Stimulated activated CD4-positive, alpha-beta T cell treated with anti-CD3 and anti-CD28 coated beads, Interleukin-2, amount 100 ng/mL, for 24 hours (primary cell): ENCODE measurements around the gene RNF150.
"Not testable (repeated sequence)": the region's sequence is repeated elsewhere in the genome, so short reads cannot be mapped to it uniquely, and the experiment has no call there.

ENCODE experiments used
- DNase-seq, 2 donors: peaks; one replicate each; pipeline ENCODE4 v3.0.0-alpha.2; 2020

The RNF150 gene

DNA sequence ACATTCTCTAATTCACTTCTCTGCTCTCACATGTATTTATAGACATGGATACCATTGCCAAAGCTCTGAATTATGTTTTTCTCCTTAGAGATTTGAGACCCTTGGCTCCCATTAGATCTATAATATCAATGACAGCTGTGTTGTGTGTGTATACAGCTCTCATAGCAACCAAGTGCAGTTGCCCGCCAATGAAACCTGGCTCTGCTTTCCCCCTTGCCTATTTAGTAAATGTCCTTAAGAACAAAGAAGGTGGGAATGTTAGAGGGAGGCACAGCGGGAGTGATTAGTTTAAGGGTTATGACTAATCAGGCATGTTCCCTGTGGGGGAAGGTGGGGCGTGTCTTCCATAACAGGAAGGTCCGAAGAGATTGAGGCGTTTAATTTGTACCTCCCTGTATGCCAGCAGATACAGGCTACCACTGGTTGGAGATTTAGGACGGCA lies 276.6 kb downstream of the RNF150 start:
- no peak for DNase-seq

DNA sequence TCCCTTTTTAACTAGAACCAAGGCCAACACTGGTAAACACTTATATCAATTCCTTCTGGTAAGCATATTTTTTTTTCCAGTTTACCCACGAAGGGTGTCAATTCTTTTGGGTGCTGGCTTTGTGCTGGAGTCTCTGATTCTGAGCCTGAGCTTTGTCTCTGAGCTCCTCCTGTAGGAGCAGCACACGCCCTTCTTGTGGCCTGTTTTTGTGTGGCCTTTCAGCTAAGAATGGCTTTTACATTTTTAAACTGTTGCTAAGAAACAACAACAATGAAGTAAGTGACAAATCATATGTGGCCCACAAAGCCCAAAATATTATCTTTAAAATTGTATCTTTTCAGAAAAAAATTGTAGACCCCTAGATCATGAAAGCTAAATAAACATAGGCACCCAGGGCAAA lies 279.1 kb downstream of the RNF150 start:
- DNase-seq = no peak

DNA sequence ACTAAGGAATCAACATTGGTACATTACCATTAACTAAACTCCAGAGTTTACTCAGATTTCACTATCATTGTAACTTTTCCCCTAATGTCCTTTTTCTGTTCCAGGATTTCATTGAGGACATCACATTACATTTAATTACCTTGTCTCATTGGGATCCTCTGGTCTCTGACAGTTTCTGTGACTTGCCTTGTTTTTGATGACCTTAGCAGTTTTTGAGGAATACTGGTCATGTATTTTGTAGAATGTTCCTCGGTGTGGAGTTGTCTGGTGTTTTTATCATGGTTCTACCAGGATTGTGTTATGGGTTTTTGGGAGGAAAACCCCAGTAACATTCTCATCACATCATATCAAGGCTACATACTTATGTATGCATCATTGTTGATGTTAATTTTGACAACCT lies 281.5 kb downstream of the RNF150 start:
- no peak for DNase-seq

DNA sequence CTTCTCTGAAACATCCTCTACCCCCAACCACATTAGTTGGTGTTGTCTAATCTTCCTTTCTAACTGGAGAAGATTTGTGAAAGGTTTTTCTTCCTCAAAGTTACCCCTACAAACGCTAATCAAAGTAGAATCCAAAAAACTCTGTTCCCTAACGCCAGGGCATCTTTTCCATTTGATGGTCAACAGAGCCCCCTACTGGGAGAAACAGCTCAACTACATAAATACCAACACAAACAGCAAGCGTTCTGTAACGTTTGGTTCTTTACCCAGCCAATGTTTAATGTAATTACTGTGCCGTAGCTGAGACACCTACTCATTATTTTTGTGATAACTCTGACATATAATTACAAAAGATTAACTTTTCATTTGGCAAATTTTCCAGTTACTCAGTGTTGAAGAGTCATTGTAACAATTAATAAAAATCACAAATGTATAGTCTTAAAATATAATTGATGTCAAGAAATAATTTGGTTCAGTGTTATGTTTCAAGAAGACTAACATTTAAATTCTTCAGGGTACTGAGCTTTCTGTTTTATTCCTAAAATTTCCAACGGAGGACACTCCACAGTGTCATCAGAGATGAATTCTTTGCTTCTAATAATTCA lies 282.1 kb downstream of the RNF150 start:
- no peak for DNase-seq

DNA sequence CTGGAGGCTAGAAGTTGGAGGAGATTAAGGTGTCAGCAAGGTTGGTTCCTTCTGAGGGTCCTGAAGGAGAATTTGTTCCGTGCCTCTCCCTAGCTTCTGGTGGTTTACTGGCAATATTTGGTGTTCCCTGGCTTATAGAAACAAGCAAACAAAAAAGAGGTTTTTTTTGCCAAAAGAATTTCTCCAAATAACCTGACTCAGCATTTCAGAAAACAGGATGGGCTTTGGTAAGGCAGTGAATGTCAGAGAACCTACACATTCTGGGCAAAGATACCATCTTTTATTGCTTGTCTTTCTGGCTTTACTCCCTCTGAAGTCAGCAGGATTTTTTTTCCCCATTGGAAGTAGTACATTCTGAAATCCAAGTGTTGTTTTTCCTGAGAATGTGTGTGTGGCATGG lies 283.7 kb downstream of the RNF150 start:
- no peak for DNase-seq

DNA sequence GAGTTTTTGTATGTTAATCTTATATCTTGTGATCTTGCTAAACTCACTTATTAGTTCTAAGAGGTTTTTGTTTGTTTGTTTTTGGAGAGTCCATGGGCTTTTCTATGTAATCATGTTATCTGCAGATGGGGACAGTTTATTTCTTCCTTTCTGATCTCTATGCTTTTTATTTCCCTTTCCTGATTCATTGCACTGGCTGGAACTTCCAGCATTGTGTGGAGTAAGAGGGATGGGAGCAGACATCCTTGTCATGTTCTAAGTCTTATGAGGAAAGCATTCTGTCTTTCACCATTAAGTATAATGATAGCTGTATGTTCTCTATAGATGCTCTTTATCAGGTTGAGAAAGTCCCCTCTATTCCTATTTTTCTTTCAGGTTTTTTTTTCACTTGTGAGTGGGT lies 286.5 kb downstream of the RNF150 start:
- no peak for DNase-seq

DNA sequence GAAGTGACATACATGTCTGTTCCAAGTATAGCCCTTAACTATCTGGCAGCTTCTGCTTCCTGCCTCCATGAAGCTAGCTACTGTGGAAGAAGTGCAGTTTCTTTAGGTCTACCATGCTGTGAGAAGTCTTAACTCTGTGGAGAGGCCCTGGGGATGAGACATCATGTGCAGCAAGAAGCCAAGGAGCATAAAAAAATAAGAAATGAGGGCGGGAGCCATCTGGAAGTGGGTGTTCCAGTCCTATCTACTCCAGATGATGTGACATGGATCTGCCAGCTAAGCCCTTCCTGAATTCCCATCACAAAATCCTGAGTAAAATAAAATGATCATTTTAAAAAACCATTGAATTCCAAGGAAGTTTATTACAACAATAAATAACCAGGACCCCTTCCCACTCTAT lies 289.2 kb downstream of the RNF150 start:
- no peak for DNase-seq

DNA sequence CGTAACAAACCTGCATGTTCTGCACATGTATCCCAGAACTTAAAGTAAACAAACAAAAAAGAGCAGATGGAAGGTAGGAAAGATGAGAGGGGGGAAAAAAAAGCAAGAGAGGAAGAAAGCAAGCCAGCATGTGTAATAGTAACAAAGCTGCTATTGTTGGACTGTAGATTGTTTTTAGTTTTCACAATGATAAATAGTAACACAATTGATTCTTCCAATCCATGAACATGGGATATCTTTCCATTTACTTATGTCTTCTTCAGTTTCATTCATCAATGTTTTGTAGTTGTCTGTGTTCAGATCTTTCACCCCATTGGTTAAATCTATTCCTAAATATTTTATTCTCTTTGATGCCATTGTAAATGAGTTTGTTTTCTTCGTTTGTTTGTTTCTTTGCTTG lies 292.1 kb downstream of the RNF150 start:
- DNase-seq = no peak

DNA sequence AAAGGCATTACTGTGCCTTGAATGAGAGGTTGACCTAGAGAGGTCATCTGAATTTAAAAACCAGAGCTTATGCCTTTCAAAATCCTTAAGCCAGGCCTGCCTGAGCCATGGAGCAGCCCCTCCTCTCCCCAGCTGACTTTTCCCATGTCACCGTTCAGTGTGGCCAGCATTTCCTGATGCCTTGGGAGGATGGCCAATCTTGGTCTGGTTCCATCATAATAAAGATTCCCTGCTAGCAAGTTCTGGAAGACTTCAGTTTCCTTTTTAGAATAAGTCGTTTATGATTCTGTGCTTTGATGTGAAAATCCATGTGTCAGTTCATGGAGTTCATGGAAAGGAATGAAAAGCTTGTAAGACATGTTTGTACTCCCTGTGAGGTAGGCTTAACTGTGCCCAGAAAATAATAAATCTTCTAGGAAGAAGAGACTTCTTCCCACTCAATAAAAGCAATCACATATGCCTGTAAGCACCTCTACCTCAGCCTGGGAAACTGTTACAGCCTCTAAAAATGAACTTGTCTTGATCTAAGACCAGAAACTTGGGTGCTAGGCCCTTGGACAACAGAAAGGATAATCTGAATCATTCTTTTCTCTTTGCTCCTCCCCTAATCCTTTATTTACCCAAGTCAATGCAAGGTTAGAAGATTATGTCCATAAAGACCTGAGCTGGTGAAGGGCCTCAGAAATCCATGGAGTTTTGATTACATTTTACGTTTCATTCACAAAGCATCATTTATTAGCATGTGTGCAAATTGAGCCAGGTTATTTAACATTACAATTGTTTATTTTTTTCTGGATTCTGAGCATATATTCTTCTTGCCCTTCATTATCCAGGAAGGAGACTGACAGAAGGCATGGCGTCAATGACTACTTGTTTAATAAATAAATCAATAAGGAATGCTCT lies 293.1 kb downstream of the RNF150 start:
- no peak for DNase-seq

DNA sequence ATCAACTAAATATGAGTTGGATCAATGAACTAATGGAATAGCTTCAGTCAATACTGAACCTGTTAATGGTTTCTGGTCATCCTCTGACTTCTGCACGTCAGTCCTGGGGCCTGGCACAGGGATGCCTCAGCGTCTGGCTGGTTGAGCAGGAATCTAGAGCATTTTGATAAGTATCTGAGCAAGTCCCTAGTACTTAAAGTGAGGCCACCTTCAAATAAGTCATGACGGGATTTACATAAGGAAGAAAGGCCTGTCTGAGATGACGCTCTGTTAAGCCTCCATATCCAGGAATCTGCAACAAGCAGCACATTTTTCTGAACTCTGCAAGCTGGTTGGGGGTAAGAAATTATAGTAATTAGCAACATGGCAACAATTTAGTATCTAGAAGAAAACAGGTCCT lies 293.9 kb downstream of the RNF150 start:
- no peak for DNase-seq

DNA sequence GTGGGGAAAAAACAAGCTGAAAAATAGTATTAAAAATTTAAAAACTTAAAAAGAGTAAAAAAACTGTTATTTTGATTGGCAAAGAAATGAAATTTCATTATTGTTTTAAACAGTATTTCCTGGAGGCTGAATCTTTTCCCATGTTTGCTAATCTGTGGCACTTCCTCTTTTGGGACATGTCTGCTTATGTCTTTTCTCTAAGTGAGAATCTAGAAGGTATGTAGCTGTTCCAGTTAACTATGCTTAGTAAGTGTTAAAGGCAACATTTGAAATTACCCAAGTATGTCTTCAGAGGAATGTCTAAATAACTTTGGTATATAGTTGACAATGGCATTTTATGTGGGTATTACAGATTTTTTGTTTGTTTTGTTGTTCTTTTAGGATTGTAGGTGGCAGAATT lies 295.5 kb downstream of the RNF150 start:
- no peak for DNase-seq

DNA sequence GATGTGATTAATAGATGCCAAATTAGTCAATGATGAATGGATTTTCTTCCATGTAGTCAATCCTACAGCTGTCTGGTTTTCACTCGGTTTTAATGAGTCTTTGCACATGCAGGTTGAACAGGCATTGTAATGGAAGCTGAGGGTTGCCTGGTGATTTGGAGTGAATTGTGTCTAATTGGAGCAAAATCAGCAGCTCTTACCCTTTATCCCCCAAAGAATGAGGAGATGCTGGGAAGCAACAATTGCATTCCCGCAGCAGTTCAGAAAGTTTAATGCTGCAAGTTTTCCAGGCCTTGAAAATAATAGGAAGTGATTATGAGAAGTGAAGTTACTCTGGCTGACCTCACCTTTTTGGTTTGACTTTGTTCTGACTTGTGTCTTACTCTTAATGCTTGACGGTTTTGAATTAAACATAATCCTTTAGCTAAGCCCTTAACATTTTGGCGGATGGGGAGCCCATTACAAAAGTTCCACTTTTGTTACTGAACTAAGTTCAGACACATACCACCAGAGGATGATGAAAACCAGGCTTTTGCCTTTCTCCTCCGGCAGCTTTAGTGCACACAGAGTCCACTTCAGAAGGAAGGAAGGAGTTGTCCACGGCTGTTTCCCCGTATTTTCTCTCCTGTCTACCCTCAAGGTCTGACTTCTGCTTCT lies 298.3 kb downstream of the RNF150 start:
- no peak for DNase-seq

DNA sequence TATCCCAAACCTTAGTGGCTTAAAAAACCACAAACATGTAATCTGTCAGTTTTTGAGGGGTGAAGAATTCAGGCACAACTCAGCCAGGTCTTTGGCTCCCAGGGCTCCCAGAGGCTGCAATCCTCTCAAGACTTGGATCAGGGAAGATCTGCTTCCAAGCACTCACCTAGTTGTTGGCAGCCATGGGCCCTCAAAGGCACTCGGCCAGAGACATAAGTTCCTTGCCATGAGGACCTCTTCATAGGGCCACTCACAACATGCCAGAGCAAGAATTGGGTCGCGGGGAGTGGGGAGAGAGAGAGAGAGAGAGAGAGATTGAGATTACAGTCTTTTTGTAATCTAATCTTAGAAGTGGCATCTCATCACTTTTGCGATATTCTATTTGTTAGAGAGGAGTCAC lies 300.0 kb downstream of the RNF150 start:
- no peak for DNase-seq

DNA sequence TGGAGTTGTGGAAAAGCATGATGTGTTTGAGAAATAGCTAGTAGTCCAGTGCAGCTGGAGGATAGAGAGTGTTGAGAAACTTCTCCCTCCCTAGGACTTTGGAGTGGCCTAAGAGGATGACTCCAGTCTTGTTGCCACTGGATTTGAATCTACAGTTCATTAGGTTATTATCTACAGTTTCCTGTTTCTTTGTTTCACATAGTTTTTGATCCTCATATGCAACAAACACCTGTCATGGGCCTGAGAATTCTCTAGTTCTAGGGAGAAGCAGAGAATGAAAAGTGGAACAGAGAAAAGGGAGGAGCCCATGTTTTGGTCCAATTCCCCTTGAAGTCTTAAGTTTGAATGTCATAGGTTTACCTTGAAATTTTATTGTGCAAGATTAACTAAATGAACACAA lies 303.4 kb downstream of the RNF150 start:
- no peak for DNase-seq

DNA sequence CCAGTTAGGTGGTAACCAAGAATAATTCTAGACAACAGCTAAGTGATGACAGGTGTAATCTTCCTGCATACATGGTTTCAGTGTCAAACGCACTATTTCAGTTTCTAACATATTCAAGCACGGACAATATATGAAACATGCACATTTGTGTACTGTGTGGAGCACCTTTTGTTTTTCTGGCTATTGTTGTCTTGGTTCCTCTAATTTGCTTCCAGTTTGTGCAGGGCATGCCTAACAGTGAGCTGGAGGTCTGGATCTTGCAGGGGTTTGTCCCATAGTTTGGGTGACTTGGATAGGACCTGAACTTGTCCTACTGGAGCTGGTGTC lies 306.6 kb downstream of the RNF150 start:
- no peak for DNase-seq

DNA sequence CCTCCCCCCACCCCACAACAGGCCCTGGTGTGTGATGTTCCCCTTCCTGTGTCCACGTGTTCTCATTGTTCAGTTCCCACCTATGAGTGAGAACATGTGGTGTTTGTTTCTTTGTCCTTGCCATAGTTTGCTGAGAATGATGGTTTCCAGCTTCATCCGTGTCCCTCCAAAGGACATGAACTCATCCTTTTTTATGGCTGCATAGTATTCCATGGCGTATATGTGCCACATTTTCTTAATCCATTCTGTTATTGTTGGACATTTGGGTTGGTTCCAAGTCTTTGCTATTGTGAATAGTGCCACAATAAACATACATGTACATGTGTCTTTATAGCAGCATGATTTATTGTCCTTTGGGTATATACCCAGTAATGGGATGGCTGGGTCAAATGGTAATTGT lies 312.7 kb downstream of the RNF150 start:
- not testable (repeated sequence) for DNase-seq

DNA sequence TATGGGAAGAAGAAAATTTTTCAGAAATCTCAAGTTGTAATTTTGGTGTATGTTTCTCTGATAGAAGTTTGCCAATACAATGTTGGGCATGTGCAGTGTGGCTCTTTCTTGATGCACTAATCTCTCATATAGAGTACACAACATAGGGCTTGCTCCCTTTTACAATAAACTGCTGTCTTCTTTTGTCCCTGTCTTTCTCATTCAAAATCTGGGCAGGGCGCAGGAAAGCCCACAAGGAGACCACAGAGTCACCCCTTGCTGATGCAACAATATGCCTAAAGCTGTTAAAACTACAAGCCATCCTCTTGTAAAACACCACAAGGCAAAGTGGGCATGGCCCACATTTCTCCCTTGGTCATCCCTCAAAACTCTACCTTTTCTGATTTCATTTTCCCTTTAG lies 313.7 kb downstream of the RNF150 start:
- DNase-seq = no peak

DNA sequence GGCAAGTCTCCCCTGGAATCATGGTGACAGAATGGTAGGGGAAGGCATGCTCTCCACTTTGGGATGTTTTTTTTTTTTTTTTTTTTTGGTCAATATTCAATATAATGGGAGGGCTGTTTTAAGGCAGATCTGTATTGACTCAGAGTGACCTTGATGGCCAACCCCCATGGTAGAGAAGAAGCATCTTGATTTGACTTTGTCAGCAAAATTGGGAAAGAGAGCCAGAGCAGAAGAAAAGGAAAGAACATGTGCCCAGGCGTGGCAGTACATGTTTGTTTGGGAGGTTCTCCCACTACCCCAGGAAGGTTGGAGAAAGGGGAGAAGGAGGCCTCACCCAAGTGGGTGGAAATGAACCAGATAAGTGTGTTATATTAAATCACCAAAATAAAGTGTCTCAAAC lies 314.8 kb downstream of the RNF150 start:
- DNase-seq = no peak

DNA sequence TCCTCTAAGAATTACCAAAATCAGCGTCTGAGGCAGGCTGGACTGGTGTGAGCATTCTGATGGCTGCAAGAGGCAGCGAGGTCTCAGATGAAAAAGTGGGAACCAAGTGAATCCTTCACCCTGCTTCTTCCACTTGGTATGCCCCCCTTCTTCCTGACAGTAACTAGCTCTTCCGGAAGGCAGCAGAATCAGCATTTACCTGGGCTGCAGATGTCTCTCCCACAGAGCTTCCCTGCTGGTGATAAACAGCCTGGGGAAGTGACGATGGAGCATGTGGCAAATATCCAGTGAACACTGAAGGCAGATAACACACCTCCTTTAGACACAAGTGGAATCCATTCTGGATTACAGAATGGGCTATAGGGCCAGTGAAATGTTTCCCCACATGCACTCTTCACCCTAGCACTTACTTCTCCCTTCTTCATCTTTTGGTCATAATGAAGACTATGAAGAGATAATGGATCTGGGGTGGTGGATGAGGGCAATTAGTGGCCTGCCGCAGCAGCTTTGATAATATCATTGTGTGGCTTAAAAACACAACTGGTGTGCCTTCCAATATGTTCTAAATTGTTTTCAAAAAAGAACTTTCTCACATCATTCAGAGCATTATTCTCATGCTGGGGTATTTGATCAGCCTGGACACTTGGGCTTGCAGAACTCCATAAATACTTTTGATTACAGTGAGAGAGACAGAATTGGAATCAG lies 316.3 kb downstream of the RNF150 start:
- DNase-seq = no peak

DNA sequence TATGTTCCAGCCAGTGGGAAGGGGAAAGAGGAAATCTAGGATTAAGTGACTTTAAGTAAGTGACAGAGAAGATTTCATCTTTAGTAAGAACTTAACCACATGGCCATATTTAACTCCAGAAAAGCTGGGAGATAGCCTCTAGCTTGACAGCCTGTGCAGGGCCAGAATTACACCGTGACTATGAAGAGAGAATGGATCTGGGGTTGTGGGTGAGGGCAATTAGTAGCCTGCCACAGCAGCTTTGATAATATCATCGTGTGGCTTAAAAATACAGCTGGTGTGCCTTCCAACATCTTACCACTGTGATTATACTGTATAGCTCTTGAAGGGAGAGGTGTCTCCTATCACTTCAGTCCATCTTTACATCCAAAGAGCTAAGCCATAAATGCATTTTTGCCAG lies 319.5 kb downstream of the RNF150 start:
- DNase-seq = no peak

DNA sequence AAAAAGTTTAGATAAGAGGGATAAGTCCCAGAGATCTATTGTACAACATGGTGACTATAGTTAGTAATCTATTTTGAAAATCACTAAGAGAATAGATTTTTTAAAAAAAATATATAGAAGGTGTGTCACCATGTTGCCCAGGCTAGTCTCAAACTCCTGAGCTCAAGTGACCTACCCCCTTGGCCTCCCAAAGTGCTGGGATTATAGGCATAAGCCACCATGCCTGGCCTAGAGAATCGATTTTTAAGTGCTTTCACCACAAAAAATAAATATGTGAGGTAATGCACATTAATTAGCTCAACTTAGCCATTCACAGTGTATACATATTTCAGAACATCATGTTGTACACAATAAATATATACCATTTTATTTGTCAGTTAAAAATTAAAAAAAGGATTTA lies 320.4 kb downstream of the RNF150 start:
- DNase-seq = no peak

DNA sequence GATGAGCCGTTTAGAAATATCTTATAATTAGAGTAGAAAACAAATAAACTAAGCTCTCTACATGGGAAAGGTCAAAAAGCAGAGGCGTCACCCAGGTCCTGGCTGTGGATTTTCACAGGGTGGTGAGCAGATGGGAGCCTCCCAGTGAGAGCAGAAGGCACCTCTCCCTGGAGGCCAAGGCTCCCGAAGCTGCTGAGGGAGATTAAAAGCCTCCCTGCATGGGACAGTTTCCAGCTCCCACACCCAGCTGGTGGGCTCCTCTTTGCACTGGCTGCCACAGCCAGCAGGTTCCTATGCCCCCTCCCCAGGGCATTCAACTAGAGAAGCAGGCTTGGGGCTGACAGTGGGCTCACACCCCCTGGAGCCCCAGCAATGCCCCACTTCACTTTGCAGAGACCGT lies 321.8 kb downstream of the RNF150 start:
- no peak for DNase-seq

DNA sequence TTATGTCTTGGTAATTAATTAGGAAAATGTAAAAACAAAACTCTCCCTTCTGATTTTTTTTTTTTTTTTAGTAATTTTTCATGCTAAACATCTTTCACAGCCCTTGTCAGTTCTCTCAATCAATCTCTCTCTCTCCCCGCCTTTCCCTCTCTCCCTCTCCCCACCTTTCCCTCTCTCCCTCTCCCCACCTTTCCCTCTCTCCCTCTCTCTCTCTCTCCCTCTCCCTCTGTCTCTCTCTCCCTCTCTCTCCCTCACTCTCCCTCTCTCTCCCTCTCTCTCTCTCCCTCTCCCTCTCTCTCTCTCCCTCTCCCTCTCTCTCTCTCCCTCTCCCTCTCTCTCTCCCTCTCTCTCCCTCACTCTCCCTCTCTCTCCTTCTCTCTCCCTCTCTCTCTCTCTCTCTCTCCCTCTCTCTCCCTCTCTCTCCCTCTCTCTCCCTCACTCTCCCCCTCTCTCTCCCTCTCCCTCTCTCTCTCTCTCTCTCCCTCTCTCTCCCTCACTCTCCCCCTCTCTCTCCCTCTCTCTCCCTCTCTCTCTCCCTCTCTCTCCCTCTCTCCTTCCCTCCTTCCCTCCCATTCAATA lies 322.6 kb downstream of the RNF150 start:
- not testable (repeated sequence) for DNase-seq
